Neural crest cell (in vitro differentiated cells): ENCODE results near the gene EVX2. TPM values are rescaled to one million over a fixed set of nuclear protein-coding genes. Genes with fewer than 3 reads are reported as not detected.

Experiments used
- DNase-seq: peaks from one replicate; pipeline ENCODE4 v3.0.0; 2021; ENCODE audit warnings: low read depth, mixed read lengths, low spot score
- H3K27ac Mint-ChIP-seq: one replicate; pipeline ENCODE4 v1.8.0; 2021; ENCODE audit warnings: mild to moderate bottlenecking, mixed read lengths; ENCODE audit not compliant: unreplicated experiment
- H3K27me3 Mint-ChIP-seq: 2 replicates; pipeline ENCODE4 v1.8.0; 2021; ENCODE audit warnings: low read depth, mild to moderate bottlenecking, mixed read lengths
- H3K36me3 Mint-ChIP-seq: 2 replicates; pipeline ENCODE4 v1.8.0; 2021; ENCODE audit warnings: low read depth, mild to moderate bottlenecking, mixed read lengths
- H3K4me1 Mint-ChIP-seq: 2 replicates; pipeline ENCODE4 v1.8.0; 2021; ENCODE audit warnings: mixed read lengths
- H3K4me3 Mint-ChIP-seq: one replicate; pipeline ENCODE4 v1.8.0; 2021; ENCODE audit warnings: mild to moderate bottlenecking, mixed read lengths
- H3K9me3 Mint-ChIP-seq: 2 replicates; pipeline ENCODE4 v1.8.0; 2021; ENCODE audit warnings: mixed read lengths
- total RNA-seq: library from RNA; stranded (reverse); gene quantifications from 2 replicates; pipeline ENCODE4 v1.2.1, GENCODE V29; 2021
- TF ChIP-seq, protein P1 (sequence below): fragments of 200-600 bp; sonication (generic); conservative IDR thresholded peaks from 2 replicates; pipeline ENCODE4 v1.5.0; 2021; ENCODE audit warnings: antibody characterized with exemption, mild to moderate bottlenecking

The EVX2 gene
- total RNA-seq, 1 donor from 2014 or later: 0.44 TPM

DNA sequence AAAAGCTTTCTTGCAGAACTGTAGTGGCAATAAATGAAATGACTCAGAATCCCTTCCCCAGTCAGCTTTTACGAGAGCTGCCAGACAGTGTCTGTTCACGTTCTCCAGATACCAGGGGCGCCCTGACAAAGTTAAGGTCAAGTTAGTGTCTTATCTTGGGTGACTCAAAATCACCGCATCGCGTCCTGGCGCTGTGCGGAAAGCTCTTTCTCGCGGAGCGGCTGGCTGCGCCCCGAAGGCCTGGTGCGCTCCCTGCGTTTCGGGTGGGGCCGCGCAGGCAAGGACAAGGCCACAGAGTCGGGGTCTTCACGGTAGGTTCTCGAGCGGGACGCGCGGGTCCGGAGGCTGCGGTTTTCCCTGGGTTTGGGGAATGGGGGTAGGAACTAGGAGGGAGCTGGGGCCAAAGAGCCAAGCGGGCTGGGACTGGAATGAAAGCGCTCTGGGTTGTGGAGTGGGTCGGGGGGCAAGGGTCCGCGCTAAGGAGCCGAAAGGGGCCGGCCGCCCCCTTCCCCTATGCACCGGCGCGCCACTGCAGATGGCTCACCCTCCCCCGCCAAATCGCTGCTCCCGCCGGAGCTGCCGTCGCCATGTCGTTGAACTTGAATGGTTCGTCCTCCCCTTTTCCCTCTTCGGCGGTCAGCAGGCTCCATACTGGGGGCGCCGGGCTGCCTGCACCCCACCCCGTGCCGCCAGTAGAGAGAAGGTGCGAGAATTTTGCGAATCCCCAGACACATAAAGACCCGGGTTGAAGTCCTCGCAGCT is 20.7 kb upstream of the EVX2 start:
- no peak overlapping the region for H3K27ac Mint-ChIP-seq
- no peak for DNase-seq
- no peak overlapping the region for H3K4me3 Mint-ChIP-seq
- no peaks in the 10 kb centered on the region for H3K9me3 Mint-ChIP-seq
- TF ChIP-seq, protein P1, sequence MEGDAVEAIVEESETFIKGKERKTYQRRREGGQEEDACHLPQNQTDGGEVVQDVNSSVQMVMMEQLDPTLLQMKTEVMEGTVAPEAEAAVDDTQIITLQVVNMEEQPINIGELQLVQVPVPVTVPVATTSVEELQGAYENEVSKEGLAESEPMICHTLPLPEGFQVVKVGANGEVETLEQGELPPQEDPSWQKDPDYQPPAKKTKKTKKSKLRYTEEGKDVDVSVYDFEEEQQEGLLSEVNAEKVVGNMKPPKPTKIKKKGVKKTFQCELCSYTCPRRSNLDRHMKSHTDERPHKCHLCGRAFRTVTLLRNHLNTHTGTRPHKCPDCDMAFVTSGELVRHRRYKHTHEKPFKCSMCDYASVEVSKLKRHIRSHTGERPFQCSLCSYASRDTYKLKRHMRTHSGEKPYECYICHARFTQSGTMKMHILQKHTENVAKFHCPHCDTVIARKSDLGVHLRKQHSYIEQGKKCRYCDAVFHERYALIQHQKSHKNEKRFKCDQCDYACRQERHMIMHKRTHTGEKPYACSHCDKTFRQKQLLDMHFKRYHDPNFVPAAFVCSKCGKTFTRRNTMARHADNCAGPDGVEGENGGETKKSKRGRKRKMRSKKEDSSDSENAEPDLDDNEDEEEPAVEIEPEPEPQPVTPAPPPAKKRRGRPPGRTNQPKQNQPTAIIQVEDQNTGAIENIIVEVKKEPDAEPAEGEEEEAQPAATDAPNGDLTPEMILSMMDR: no peak
- peaks cover 4% of the 10 kb centered on the region for H3K36me3 Mint-ChIP-seq
- H3K4me1 Mint-ChIP-seq: peaks cover 12% of the 10 kb centered on the region
- H3K27me3 Mint-ChIP-seq: peaks cover 93% of the 10 kb centered on the region

DNA sequence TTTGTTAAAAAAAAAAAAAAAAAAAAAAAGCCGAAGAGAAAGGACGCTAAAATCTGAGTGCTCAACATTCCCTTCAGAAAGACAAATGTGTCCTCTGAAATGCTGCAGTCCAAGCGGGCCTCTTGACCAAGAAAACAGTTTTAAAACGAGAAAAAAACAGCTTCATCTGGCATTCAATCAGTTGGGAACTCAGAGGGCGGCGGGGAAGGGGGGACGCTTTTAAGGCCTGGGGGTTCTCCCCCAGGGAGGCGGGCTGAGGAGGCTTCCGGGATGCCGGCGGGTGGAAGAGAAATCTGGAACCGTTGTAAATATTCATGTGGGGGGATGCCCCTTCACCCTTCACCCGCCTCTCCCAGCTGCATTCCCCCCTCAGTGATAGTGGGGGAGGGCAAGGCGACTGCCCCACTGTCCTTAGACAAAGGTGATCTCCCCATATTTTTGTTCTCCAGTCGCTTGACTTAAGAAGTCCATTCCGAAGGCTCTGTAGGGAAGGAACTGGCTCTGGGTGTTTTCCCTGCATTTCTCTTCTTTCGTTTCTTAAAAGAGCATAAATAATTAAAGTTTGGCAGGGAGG is 20.1 kb upstream of the EVX2 start:
- peaks cover 93% of the 10 kb centered on the region for H3K27me3 Mint-ChIP-seq
- H3K4me1 Mint-ChIP-seq: peaks cover 9% of the 10 kb centered on the region
- no peak overlapping the region for H3K4me3 Mint-ChIP-seq
- peaks cover 4% of the 10 kb centered on the region for H3K36me3 Mint-ChIP-seq
- no peaks in the 10 kb centered on the region for H3K9me3 Mint-ChIP-seq
- no peak overlapping the region for H3K27ac Mint-ChIP-seq
- TF ChIP-seq, protein P1: no peak
- no peak for DNase-seq

DNA sequence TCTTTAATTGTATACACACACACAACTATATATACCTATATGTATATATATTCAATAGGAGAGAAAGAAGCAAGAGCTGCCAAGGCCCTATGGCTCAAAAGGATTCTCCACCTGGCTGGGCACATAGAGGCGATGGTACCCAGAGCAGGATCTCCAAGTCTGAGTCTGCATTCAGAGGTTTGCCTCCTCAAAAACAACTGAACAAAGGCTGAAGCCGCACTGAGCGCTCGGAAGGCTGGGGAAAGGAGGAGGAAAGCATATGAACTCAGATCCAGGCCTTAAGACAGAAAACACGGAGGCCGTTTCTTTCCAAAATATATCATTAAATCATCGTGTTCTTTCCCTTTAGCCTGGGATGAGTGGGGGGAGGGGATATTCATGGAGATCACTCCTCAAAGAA is 19.4 kb upstream of the EVX2 start:
- Mint-ChIP-seq H3K27me3 (peaks cover 93% of the 10 kb centered on the region), H3K36me3 (peaks cover 4% of the 10 kb centered on the region), H3K9me3 (no peaks in the 10 kb centered on the region), H3K4me3 (peak overlapping the region; percentile 55), H3K4me1 (peaks cover 9% of the 10 kb centered on the region), H3K27ac (no peak overlapping the region)
- TF ChIP-seq, protein P1: no peak
- DNase-seq: no peak

DNA sequence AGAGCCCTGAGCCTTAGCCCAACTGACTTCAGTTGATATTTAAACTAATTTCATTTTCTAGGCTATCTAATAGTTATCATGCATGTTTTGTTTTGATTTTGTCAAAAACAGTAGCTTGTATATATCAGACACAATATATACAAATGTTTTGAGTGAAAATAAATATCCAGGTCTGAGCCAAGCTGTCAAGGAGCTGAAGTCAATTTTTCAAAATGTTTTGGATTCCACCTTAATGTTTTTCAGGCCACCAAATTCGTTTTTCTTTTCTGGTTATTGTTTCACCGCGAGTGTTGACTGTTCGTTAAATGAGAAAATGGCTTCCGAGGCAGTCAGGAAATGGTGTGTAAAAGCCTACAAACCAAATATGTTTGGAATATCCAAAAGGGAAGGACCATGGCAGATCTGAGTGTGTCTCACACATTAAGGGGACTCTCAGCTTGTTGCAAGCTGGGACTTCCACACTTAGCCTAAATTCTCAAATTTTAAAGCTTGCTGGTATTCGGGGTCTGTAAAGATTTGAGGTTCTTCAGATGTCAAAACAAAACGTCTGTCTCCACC is 18.6 kb upstream of the EVX2 start:
- Mint-ChIP-seq H3K9me3 (no peaks in the 10 kb centered on the region), H3K4me1 (peaks cover 15% of the 10 kb centered on the region), H3K27ac (no peak overlapping the region)

DNA sequence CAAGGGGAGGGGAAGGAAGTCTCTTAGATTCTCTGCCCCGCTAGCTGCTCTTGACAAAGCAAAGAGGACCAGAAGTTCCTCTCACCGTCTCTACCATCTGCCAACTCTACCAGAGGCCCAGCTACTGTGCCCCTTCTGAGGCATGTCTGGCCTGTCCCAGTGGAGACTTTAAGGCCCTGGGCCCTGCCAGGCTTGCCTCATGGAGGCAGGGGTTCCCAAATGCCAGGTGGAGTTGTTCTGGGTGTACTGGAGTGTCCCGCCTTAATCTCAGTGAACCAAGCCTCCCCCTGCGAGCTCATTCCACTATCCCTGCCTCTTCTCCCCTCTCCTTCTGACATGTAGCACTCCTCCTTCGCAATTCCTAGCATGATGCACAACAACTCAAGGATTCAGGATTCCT is 18.1 kb upstream of the EVX2 start:
- DNase-seq: no peak
- H3K9me3 Mint-ChIP-seq: no peaks in the 10 kb centered on the region
- H3K4me3 Mint-ChIP-seq: no peak overlapping the region
- no peak overlapping the region for H3K27ac Mint-ChIP-seq
- peaks cover 20% of the 10 kb centered on the region for H3K4me1 Mint-ChIP-seq
- peaks cover 6% of the 10 kb centered on the region for H3K36me3 Mint-ChIP-seq
- TF ChIP-seq, protein P1: no peak
- H3K27me3 Mint-ChIP-seq: peaks cover 99% of the 10 kb centered on the region

More for the DNA sequence above, 18.6 kb upstream of the EVX2 start:
- DNase-seq: no peak
- TF ChIP-seq, protein P1: no peak
- Mint-ChIP-seq H3K27me3 (peaks cover 98% of the 10 kb centered on the region), H3K4me3 (no peak overlapping the region), H3K36me3 (peaks cover 6% of the 10 kb centered on the region)
